NOMO-1 (cell line): ENCODE results near the gene KATNB1.
"Not testable (repeated sequence)": the region's sequence is repeated elsewhere in the genome, so short reads cannot be mapped to it uniquely, and the experiment has no call there.

ENCODE experiments used
- DNase-seq, 2 experiments: peaks; one replicate each; lab custom pipeline; 2025; ENCODE audit not compliant: unreplicated experiment in 2 of 2; lab: John Stamatoyannopoulos, UW

The KATNB1 gene

GRCh38 chr16:57786632-57787518 is 51.3 kb downstream of the KATNB1 start:
- DNase-seq = no peak

DNA sequence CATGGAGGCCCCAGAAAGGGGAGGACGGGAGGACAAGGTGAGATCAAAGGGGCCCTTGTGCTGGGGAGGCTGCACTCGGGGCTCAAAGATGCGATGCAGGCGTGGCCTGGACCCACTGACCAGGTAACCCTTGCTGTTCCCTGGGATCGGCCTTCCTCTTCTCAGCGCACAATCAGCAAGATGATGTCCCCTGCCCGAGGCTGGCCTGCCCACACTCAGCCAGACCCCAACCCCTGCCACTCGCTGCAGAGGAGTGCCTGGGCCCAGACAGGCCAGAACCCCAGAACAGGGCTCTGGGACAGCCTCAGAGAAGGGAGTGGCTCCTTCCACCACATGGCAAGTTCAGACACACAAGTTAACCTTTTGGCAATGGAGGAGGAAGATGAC is 51.9 kb downstream of the KATNB1 start:
- DNase-seq = no peak

DNA sequence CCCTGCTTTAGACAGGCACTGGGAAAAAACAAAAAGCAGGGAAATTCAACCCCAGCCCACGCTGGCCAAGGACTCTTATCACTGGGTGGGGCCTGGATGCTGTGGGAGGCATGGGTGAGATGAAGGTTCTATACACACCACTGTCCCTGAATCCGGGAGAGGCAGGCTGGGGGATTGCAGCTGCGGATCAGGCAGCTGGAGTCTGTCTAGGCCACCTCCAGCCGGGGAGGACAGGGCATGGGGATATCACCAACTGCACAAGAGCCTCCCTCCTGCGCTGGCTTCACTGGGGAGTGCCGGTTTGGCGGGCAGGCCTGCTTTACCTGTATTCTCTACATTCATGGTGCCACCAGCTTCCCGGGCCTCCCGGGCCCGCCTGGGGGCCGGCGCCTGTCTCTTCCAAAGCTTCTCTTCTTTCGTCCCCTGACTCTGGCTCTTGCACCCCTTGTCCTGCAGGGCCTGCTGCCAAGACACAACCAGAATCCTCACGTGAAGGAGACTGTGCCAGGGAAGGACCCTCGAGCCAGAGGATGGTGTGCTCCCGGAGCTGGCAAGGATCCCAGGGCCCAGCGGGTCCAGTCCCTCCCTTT is 52.8 kb downstream of the KATNB1 start:
- no peak for DNase-seq

DNA sequence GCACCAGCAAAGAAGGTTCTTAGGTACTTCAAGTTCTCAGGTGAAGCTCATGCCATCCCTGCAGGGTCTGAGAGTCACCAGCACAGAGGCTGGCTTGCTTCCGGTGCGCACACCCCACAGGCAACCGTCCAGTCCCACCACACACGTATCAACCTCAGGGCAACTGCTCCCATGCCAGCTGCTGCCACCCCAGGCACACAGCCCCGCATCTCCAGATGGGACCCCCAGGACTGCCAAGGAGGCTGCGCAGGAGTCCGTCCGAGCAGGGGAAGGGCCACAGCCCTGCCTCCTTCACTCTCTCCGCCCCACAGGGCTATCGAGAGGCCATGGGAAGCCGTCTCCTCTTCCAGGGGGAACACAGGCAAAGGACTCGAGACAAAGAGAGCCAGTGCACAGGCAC is 53.4 kb downstream of the KATNB1 start:
- no peak for DNase-seq

DNA sequence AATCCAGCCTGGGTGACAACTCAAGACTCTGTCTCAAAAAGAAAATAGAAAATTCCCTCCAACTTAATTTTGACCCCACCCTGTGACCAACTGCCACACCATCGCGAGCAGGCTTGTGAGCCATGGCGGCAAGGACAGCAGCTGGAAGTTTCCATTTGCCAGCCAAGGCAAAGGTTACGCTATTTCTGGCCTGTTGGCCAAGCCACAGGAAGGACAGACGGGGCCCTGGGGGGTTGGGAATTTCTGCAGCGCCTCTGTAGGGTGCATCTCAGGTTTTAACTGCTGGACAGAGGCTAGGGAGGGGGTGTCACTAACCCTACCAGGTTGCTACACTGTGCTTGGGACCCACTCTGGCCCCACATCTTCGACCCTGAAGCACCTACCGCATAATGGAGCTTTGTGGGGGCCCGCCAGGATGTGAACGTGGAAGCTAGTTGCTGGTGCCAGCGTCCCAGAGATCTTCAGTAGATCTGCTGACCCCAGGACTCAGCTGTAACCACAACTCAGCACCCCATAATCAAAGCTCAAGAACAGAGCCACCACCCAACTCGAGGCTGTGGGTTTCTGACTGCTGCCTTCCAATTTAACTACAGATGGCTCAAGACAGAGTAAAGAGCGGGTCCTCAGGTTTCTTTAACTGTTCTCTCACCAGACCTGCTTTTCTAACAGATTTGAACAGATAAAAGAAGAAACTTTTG is 55.8 kb downstream of the KATNB1 start:
- DNase-seq = peak in 1 of 2 experiments; percentile 18

GRCh38 chr16:57791893-57792461 is 56.4 kb downstream of the KATNB1 start:
- DNase-seq = no peak

DNA sequence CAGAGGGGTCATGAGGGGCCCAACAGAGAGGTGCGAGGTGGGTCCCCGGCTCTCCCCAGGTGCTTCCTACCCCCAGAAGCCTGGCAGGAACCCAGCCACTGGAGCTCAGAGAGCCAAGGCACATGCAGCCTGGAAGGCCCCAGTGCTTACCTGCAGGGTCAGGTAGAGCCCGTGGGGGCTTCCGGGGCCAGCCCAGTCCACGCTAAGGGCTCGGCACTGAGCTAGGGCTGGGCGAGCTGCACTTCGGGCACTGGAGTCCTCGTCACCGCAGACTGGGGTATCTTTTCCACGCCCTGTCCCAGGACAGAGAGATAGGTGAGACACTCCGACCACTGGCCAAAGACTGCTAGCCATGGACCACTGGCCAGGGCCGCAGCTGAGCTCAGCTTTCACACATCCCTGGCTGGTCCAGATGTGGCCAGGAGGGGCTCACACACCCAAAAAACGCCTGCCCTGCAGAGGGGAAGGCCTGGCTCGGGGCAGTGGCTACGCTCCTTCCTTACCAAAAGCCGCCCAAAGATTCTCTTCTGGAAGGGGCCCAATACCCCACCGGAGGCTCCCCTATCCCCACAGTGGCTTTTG is 59.4 kb downstream of the KATNB1 start:
- DNase-seq = no peak

- DNase-seq = peak; percentile 9 to 13
Observed at GRCh38 chr16:57795431-57795878, 59.9 kb downstream of the KATNB1 start.

GRCh38 chr16:57796014-57796413 is 60.4 kb downstream of the KATNB1 start:
- not testable (repeated sequence) for DNase-seq

- DNase-seq = no peak
Observed at GRCh38 chr16:57797216-57797525, 61.6 kb downstream of the KATNB1 start.

DNA sequence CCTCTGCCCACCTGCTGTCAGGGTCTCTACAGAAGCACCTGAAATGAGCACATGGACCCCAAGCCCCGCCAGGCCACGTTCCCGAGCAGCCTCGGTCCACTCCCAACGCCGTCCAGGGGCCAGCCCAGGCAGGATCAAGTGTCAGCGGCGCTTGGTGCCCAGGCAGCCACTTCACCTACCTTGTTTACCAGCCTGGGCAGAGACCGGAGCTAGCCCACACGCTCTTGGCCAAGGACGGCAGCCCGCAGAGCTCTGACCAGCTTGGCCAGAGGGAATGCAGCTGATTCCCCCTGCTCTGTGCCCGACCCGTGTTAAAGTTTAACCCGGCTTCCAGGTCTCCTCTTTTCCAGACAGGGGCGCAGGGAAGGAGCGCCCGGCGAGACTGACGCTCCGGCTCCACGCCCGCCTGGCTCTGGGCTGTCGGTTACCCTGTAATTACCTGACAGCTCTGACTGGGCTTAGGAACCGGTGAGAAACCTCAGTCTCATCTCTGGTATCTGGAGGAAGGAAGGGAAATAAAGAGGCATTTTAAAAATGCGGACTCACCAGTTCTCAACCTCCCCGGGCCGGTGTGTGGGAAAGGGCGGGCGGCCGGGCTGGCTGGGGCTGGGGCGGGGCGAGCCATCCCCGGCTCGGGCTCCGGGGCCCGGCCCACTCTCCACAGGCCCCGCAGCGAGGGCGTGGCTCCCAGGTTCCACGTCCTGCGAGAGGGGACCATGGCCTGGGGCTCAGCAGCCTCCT is 62.1 kb downstream of the KATNB1 start:
- DNase-seq = no peak

GRCh38 chr16:57798267-57798810 is 62.8 kb downstream of the KATNB1 start:
- no peak for DNase-seq

- DNase-seq = no peak
Observed at GRCh38 chr16:57798953-57799599, 63.5 kb downstream of the KATNB1 start.

DNA sequence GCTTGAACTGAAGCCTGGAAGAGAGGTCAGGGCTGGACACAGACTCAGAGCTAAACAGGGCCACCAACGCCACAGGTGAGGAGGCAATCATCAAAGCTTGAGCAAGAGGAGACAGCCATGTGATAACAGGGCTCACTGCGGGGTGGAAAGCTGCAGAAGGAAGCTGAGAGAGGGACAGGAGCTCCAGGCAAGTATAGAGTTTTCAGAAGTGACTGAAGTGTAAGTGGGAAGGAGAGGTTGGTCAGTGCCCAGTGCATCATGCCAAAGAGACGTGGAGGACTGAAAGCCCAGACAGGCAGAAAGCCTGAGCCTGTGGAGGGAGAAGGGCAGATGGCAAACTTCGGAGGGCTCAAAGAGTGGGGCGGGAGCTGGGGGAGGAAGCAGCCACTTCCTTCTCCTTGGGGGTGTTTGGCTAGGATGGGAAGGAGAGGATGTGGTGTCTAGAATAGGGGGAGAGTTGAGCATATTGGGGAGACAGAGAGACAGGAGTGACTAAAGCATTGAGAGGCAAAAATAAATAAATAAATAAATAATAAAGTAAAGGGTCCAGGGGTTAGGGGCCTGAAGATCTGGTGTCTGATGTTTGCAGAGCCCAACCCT is 64.1 kb downstream of the KATNB1 start:
- DNase-seq = no peak

DNA sequence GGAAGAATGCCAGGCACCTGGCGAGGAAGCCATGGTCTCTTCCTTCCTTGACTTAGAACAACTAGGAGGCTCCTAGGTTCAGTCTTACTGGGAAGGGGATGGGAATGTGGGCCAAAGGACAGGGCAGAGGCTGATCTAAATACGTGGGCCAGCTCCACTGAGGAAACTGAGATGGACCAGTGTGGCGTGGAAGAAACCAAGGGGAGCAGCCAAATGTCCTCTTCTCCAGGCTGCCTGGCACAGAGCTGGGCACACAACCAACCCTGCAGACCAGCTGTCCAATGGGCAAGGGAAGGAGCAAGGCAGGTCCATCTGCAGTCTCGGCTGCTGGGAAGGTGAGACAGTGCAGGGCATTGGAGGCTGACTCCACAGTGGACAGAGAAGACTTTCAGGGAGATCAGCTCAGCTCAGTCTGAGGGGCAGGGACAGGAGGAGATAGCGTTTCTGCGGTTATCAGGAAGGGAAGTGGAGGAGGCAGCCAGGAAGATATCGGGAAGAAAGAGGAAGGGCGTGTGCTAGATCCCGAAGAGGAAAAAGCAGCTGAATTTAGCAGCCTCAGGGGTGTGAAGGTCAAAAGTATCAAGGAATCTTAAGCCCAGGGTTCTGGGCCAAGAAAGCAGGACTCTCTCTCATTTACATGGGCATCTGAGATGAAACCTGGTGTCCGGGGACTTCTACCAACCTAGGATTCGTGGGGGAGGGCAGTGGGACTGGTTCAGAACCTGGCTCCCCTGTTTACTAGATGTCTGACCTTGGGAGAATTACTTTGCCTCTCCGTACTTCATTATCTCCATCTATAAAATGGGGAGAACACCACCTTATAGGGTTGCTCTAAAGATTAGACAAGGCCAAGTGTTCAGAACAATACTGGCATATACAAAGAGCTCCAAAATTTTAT is 64.9 kb downstream of the KATNB1 start:
- no peak for DNase-seq

- DNase-seq = no peak
Observed at GRCh38 chr16:57801098-57801808, 65.7 kb downstream of the KATNB1 start.

DNA sequence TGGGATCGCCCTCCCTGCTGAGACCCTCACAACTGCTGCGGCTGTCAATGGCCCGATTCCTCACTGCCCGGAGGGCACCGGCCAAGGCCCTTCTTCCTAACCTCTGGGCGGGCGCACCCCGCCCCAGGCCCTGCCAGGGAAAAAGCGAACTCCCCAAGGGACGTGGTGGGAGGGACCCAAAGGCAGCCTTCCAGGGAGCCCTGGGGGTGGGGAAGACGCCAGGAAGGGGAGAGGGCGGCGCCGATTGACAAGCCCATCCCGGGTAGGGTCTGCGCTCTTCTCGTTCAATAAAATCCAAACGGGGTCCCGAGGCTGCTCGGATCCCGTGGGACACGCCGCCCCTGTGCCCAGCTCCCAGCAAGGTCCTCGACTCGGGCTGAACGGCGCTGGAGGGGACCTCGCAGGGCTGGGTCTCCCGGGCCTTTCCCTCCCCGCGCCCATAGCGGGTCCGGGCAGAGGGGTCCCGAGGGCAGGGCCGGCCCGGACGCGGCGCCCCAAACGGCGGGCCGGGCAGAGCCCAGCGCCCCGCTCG is 66.3 kb downstream of the KATNB1 start:
- no peak for DNase-seq
